Natural killer cell (primary cell): ENCODE results near the gene FALEC. TPM values are rescaled to one million over a fixed set of nuclear protein-coding genes. Genes with fewer than 3 reads are reported as not detected.

Experiments
- ATAC-seq, 3 donors: fragments of 150-1000 bp in 2 of 3; fragments of 200-7000 bp in 1 of 3; cut with Tn5 transposase; 1 replicate in 1 of 3; 2 replicates in 2 of 3; pipeline ENCODE4 v1.10.0; 2021; ENCODE audit warnings: mild to moderate bottlenecking in 2 of 3, moderate library complexity in 2 of 3
- DNase-seq, 2 donors: peaks; one replicate each; pipeline versions ENCODE4 v3.0.0 to v3.0.0-alpha.2; 2013 to 2021; ENCODE audit warnings: mixed read lengths in 1 of 2
- H3K27ac ChIP-seq: one replicate; pipeline ENCODE4 v1.5.1; 2013; ENCODE audit warnings: mild to moderate bottlenecking, low read length
- H3K27me3 ChIP-seq: one replicate; pipeline ENCODE4 v1.6.1; 2013; ENCODE audit warnings: low read length; ENCODE audit not compliant: control insufficient read depth, insufficient read depth
- H3K36me3 ChIP-seq: one replicate; pipeline ENCODE4 v1.6.1; 2013; ENCODE audit warnings: low read length; ENCODE audit not compliant: control insufficient read depth, insufficient read depth
- H3K4me1 ChIP-seq: one replicate; pipeline ENCODE4 v1.6.1; 2013; ENCODE audit warnings: low read length; ENCODE audit not compliant: control insufficient read depth, insufficient read depth
- H3K4me3 ChIP-seq: one replicate; pipeline ENCODE4 v1.5.1; 2013; ENCODE audit warnings: low read length
- H3K9me3 ChIP-seq: one replicate; pipeline ENCODE4 v1.6.1; 2013; ENCODE audit warnings: low read length; ENCODE audit not compliant: control insufficient read depth, insufficient read depth
- H3K27ac Mint-ChIP-seq, 2 donors: one replicate each; pipeline ENCODE4 v1.8.0; 2022; ENCODE audit warnings: mild to moderate bottlenecking in 2 of 2, mixed read lengths in 2 of 2, moderate library complexity in 1 of 2
- H3K27me3 Mint-ChIP-seq, 2 donors: one replicate each; pipeline ENCODE4 v1.8.0; 2022; ENCODE audit warnings: low read depth in 2 of 2, mixed read lengths in 2 of 2
- H3K36me3 Mint-ChIP-seq: one replicate; pipeline ENCODE4 v1.8.0; 2022; ENCODE audit warnings: mixed read lengths
- H3K4me1 Mint-ChIP-seq, 2 donors: one replicate each; pipeline ENCODE4 v1.8.0; 2022; ENCODE audit warnings: mixed read lengths in 2 of 2
- H3K4me3 Mint-ChIP-seq: one replicate; pipeline ENCODE4 v1.8.0; 2022; ENCODE audit warnings: mild to moderate bottlenecking, moderate library complexity, mixed read lengths
- H3K9me3 Mint-ChIP-seq, 2 donors: one replicate each; pipeline ENCODE4 v1.8.0; 2022; ENCODE audit warnings: mixed read lengths in 2 of 2
- CTCF ChIP-seq: fragments of 200-600 bp; IDR thresholded peaks from one replicate; pipeline ENCODE4 v1.8.0; 2022; ENCODE audit warnings: antibody characterized with exemption
- WGBS: methylation state at CpG from one replicate; pipeline ENCODE4 v1.1.7; 2013; ENCODE audit warnings: missing lambda C conversion rate; ENCODE audit not compliant: insufficient coverage; 5-methylcytosine and 5-hydroxymethylcytosine counted together
- intact Hi-C: fragments of 100-400 bp; cut with micrococcal nuclease; formaldehyde crosslinking; loops from one replicate; pipeline ENCODE4 v1.14.2; 2022
- total RNA-seq, 4 donors: library from RNA; stranded (reverse); fragments of 120-200 nt in 1 of 4; gene quantifications; one replicate each; pipeline versions ENCODE4 v1.2.3 to v1.2.4, GENCODE V29; 2013 to 2022

FALEC gene
- total RNA-seq, 3 donors from 2014 or later (not counting 1 experiment from before 2014, with no cell fraction given) = not detected

GRCh38 chr1:150549496-150550221, 34.1 kb downstream of the FALEC start:
- no peak for ATAC-seq
- Histone ChIP-seq H3K27me3 (peaks cover 4% of the 10 kb centered on the region), H3K4me3 (no peak overlapping the region), H3K36me3 (no peaks in the 10 kb centered on the region), H3K27ac (no peak overlapping the region), H3K4me1 (peaks cover 43% of the 10 kb centered on the region), H3K9me3 (no peaks in the 10 kb centered on the region)
- DNase-seq = no peak
- peaks cover 4 to 27% of the 10 kb centered on the region in 2 donors for H3K4me1 Mint-ChIP-seq
- peaks cover 0 to 15% of the 10 kb centered on the region in 2 donors for H3K27me3 Mint-ChIP-seq
- TF ChIP-seq CTCF = no peak
- H3K4me3 Mint-ChIP-seq = peak overlapping the region; percentile 84
- no peaks in the 10 kb centered on the region for H3K9me3 Mint-ChIP-seq
- intact Hi-C loops = no loop called here
- WGBS = 35% methylated on average over 43 of the region's 43 CpGs
- peak overlapping the region in 1 of 2 donors; percentile 58 for H3K27ac Mint-ChIP-seq
- no peaks in the 10 kb centered on the region for H3K36me3 Mint-ChIP-seq

GRCh38 chr1:150550222-150551050, 34.9 kb downstream of the FALEC start:
- no peaks in the 10 kb centered on the region for H3K36me3 ChIP-seq
- no peak for DNase-seq
- intact Hi-C loops = no loop called here
- no peak overlapping the region for H3K27ac Mint-ChIP-seq
- TF ChIP-seq CTCF = no peak
- 90% methylated on average over 18 of the region's 22 CpGs for WGBS
- no peak overlapping the region for H3K4me3 ChIP-seq
- ATAC-seq = no peak
- no peaks in the 10 kb centered on the region for H3K9me3 ChIP-seq
- H3K4me1 Mint-ChIP-seq = peaks cover 4 to 27% of the 10 kb centered on the region in 2 donors
- H3K27me3 Mint-ChIP-seq = peaks cover 0 to 12% of the 10 kb centered on the region in 2 donors
- peak overlapping the region; percentile 35 for H3K4me3 Mint-ChIP-seq
- peaks cover 4% of the 10 kb centered on the region for H3K27me3 ChIP-seq
- peaks cover 43% of the 10 kb centered on the region for H3K4me1 ChIP-seq
- H3K36me3 Mint-ChIP-seq = no peaks in the 10 kb centered on the region
- no peak overlapping the region for H3K27ac ChIP-seq
- H3K9me3 Mint-ChIP-seq = no peaks in the 10 kb centered on the region

- H3K4me1 ChIP-seq = peaks cover 43% of the 10 kb centered on the region
- H3K4me3 ChIP-seq = no peak overlapping the region
- peaks cover 0 to 10% of the 10 kb centered on the region in 2 donors for H3K27me3 Mint-ChIP-seq
- peak in 1 of 2 donors; percentile 46 for DNase-seq
- TF ChIP-seq CTCF = no peak
- H3K4me3 Mint-ChIP-seq = peak overlapping the region; percentile 35
- H3K4me1 Mint-ChIP-seq = peaks cover 4 to 27% of the 10 kb centered on the region in 2 donors
- no peaks in the 10 kb centered on the region for H3K36me3 ChIP-seq
- no peaks in the 10 kb centered on the region for H3K9me3 ChIP-seq
- H3K27ac Mint-ChIP-seq = no peak overlapping the region
- H3K9me3 Mint-ChIP-seq = no peaks in the 10 kb centered on the region
- peaks cover 4% of the 10 kb centered on the region for H3K27me3 ChIP-seq
- WGBS = 49% methylated on average over 11 of the region's 11 CpGs
- ATAC-seq = no peak
- no peaks in the 10 kb centered on the region for H3K36me3 Mint-ChIP-seq
- H3K27ac ChIP-seq = no peak overlapping the region
- intact Hi-C loops = no loop called here
Observed at GRCh38 chr1:150551051-150551783, 35.7 kb downstream of the FALEC start.
